Stomach (tissue), 9 donors: ENCODE measurements around the gene SPAG9. TPM values are rescaled to one million over a fixed set of nuclear protein-coding genes. Genes with fewer than 3 reads are reported as not detected.

Experiments used
- DNase-seq, 2 donors: peaks; one replicate each; pipeline versions ENCODE4 v3.0.0 to v3.0.0-alpha.2; 2013 to 2019
- H3K27ac ChIP-seq, 5 donors: fragments of 200-600 bp in 4 of 5; sonication (generic) in 4 of 5; one replicate each; pipeline ENCODE4 v1.5.1; 2013 to 2019; ENCODE audit warnings: mild to moderate bottlenecking in 1 of 5, moderate library complexity in 1 of 5
- H3K27me3 ChIP-seq, 3 donors: fragments of 200-600 bp; sonication (generic); one replicate each; pipeline ENCODE4 v1.5.1; 2017 to 2019; ENCODE audit warnings: mixed run types in 1 of 3
- H3K36me3 ChIP-seq, 4 donors: fragments of 200-600 bp; sonication (generic); 1 replicate in 3 of 4; 2 replicates in 1 of 4; pipeline ENCODE4 v1.5.1; 2016 to 2019
- H3K4me1 ChIP-seq, 4 donors: fragments of 200-600 bp; sonication (generic); one replicate each; pipeline ENCODE4 v1.5.1; 2016 to 2019
- H3K4me3 ChIP-seq, 4 donors: fragments of 200-600 bp; sonication (generic) in 3 of 4; one replicate each; pipeline ENCODE4 v1.5.1; 2016 to 2019; ENCODE audit warnings: mild to moderate bottlenecking in 1 of 4
- H3K9me3 ChIP-seq, 4 donors: fragments of 200-600 bp; sonication (generic); one replicate each; pipeline ENCODE4 v1.5.1; 2016 to 2019
- CTCF ChIP-seq, 7 experiments: fragments of 450-650 bp in 4 of 7; fragments of 200-600 bp in 3 of 7; sonication (generic) in 3 of 7; IDR thresholded peaks; one replicate each; pipeline ENCODE4 v1.5.1; 2016 to 2019; ENCODE audit warnings: antibody characterized with exemption in 7 of 7, control low read depth in 2 of 7, mild to moderate bottlenecking in 1 of 7
- EP300 ChIP-seq: sonication (generic); formaldehyde crosslinking; IDR thresholded peaks from one replicate; pipeline ENCODE4 v1.6.1; 2017; ENCODE audit warnings: antibody characterized with exemption
- POLR2A ChIP-seq, 4 donors: fragments of 450-650 bp; IDR thresholded peaks; one replicate each; pipeline ENCODE4 v1.6.1; 2016; ENCODE audit warnings: antibody characterized with exemption in 4 of 4, control low read depth in 2 of 4, mild to moderate bottlenecking in 1 of 4, moderate library complexity in 1 of 4
- POLR2AphosphoS5 ChIP-seq, 3 donors: sonication (generic); formaldehyde crosslinking; IDR thresholded peaks; one replicate each; pipeline ENCODE4 v1.6.1; 2016; ENCODE audit warnings: antibody characterized with exemption in 3 of 3
- WGBS, 5 donors: extraction: QIAGEN DNeasy Blood & Tissue Kit in 3 of 5; methylation state at CpG; one replicate each; pipeline versions ENCODE4 v1.1.5 to v1.1.7; 2013 to 2018; 5-methylcytosine and 5-hydroxymethylcytosine counted together
- intact Hi-C: fragments of 100-400 bp; cut with DNase I; formaldehyde crosslinking; loops from one replicate; pipeline ENCODE4 v1.15.1; 2023; ENCODE audit warnings: low total_unique reads
- polyA plus RNA-seq, 3 donors: library from polyadenylated mRNA; stranded (reverse); fragments of 200-250 nt; gene quantifications; one replicate each; pipeline ENCODE4 v1.2.3, GENCODE V29; 2013
- total RNA-seq, 5 donors: library from RNA; depleted of rRNA; stranded (reverse); fragments of >200 nt; gene quantifications; one replicate each; pipeline versions ENCODE4 v1.1.0 to v1.2.3, GENCODE V29; 2014 to 2016
- donor health status: healthy with polysubstance abuse.
- donor health status: Bipolar disorder and iron deficiency.
- donor health status: healthy.

SPAG9 gene
- total and polyA plus RNA-seq, 8 donors, result 10.2 to 209 (median 56.5) TPM

DNA sequence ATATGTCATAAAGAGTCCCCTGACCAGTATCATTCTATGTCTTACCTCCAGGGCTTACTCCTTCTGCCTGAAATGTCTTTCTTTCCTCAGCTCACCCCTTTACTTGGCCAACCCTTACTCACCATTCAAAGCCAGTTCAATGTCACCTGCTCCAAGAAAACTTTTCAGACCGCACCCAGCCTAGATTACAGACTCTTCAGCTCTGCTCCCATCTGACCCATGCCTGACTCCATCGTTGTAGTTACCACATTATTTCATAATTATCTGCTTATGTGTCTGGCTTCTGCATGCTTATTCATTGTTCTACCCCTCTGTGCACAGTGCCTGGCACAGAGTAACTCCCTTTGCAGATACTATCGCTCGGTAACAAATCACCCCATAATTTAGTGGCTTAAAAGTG, 192.0 kb downstream of the SPAG9 start:
- DNase-seq, result no peak
- Histone ChIP-seq H3K4me3 (no peak overlapping the region), H3K36me3 (no peaks in the 10 kb centered on the region), H3K27ac (peak overlapping the region in 1 of 5 donors; percentile 98), H3K4me1 (peaks cover 20 to 58% (median 35%) of the 10 kb centered on the region in 4 donors), H3K9me3 (no peaks in the 10 kb centered on the region), H3K27me3 (no peaks in the 10 kb centered on the region)
- intact Hi-C loops, result no loop called here
- no peak for TF ChIP-seq CTCF (IDR thresholded peaks at IDR 0.05)
- no peak for TF ChIP-seq POLR2A (IDR thresholded peaks at IDR 0.05)
- TF ChIP-seq EP300, result no peak
- TF ChIP-seq POLR2AphosphoS5 (IDR thresholded peaks at IDR 0.05), result no peak
- 67 to 85% (median 69%) methylated on average over 4 of the region's 4 CpGs for WGBS, 5 donors

GRCh38 chr17:50927287-50927686, 193.4 kb downstream of the SPAG9 start:
- no peak for DNase-seq
- Histone ChIP-seq H3K36me3 (no peaks in the 10 kb centered on the region), H3K9me3 (no peaks in the 10 kb centered on the region), H3K27me3 (no peaks in the 10 kb centered on the region), H3K4me1 (peaks cover 20 to 68% (median 42%) of the 10 kb centered on the region in 4 donors), H3K4me3 (no peak overlapping the region), H3K27ac (no peak overlapping the region)
- TF ChIP-seq POLR2AphosphoS5 (IDR thresholded peaks at IDR 0.05), result no peak
- intact Hi-C loops, result no loop called here
- 80 to 90% (median 84%) methylated on average over 3 to 4 of the region's 4 CpGs for WGBS, 5 donors

DNA sequence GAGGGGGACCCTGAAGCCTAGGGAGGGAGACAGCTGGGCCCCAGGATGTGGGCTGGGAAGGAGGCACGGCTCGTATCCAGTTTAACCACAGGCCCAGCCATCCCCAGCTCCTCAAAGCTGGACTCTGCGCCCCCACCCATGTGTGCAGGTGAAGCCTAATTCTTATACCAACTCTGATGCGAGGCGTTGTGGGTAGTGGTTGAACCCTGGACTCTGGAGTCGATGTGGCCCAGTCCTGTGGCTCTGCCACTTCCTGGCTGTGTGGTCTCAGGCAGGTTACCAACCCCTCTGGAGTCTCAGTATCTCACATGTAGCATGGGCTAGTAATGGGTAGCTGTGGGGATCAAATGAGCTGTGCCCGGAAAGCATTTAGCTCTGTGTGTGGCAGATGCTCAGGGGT, 194.1 kb downstream of the SPAG9 start:
- no peak for TF ChIP-seq POLR2A (IDR thresholded peaks at IDR 0.05)
- no peak for TF ChIP-seq CTCF (IDR thresholded peaks at IDR 0.05)
- TF ChIP-seq EP300, result no peak
- TF ChIP-seq POLR2AphosphoS5 (IDR thresholded peaks at IDR 0.05), result no peak
- H3K4me1 ChIP-seq, result peaks cover 21 to 68% (median 39%) of the 10 kb centered on the region in 4 donors
- intact Hi-C loops, result no loop called here

DNA sequence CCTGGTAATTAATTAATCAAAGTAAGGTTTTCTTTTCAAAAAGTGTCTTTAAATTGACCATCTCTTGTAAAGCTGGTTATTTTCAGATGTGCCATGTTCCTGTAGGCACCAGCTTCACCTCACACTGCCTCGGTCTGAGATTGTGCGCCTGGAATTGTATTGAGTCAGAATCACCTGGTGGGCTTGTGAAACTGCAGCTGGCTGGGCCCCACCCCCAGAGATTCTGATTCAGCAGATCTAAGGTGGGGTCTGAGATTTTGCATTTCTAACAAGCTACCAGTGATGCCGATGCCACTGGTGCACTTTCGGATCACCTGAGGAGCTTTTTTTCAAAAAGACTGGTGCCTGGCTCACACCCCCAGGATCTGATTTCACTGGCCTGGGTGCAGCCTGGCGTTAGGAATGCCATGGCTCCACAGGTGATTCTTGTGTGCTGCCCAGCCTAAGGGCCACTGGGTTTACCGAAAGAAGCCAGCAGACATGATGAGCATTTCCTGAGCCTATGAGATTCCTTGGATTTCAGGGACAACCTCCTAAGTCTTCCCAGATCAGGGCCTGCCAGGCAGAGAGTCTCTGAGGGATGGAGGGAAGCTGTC, 195.3 kb downstream of the SPAG9 start:
- Histone ChIP-seq H3K27ac (peak overlapping the region in 1 of 5 donors; percentile 13), H3K4me3 (no peak overlapping the region), H3K9me3 (no peaks in the 10 kb centered on the region), H3K36me3 (no peaks in the 10 kb centered on the region), H3K27me3 (no peaks in the 10 kb centered on the region), H3K4me1 (peaks cover 21 to 69% (median 40%) of the 10 kb centered on the region in 4 donors)
- WGBS, 5 donors, result 63 to 82% (median 78%) methylated on average over 4 to 6 of the region's 6 CpGs
- no peak for TF ChIP-seq POLR2A (IDR thresholded peaks at IDR 0.05)
- TF ChIP-seq EP300, result no peak
- TF ChIP-seq POLR2AphosphoS5 (IDR thresholded peaks at IDR 0.05), result no peak
- no peak for TF ChIP-seq CTCF (IDR thresholded peaks at IDR 0.05)
- intact Hi-C loops, result no loop called here
- no peak for DNase-seq

More for the DNA sequence above, 194.1 kb downstream of the SPAG9 start:
- 70 to 93% (median 92%) methylated on average over 7 of the region's 7 CpGs for WGBS, 5 donors
- H3K9me3 ChIP-seq, result no peaks in the 10 kb centered on the region
- no peaks in the 10 kb centered on the region for H3K36me3 ChIP-seq
- DNase-seq, result no peak
- peak overlapping the region in 1 of 5 donors; percentile 4 for H3K27ac ChIP-seq
- no peak overlapping the region for H3K4me3 ChIP-seq
- H3K27me3 ChIP-seq, result no peaks in the 10 kb centered on the region

- H3K4me3 ChIP-seq, result no peak overlapping the region
- WGBS, 5 donors, result 77 to 83% (median 80%) methylated on average over 3 of the region's 3 CpGs
Observed at GRCh38 chr17:50924800-50925199, 195.9 kb downstream of the SPAG9 start.

More at GRCh38 chr17:50924800-50925199, 195.9 kb downstream of the SPAG9 start:
- no peak for DNase-seq
- intact Hi-C loops, result no loop called here
- Histone ChIP-seq H3K4me1 (peaks cover 22 to 69% (median 40%) of the 10 kb centered on the region in 4 donors), H3K9me3 (no peaks in the 10 kb centered on the region), H3K27ac (peak overlapping the region in 1 of 5 donors; percentile 13), H3K27me3 (no peaks in the 10 kb centered on the region), H3K36me3 (no peaks in the 10 kb centered on the region)
- TF ChIP-seq EP300, result no peak
- TF ChIP-seq POLR2AphosphoS5 (IDR thresholded peaks at IDR 0.05), result no peak
- TF ChIP-seq POLR2A (IDR thresholded peaks at IDR 0.05), result no peak
- no peak for TF ChIP-seq CTCF (IDR thresholded peaks at IDR 0.05)
